Measurements from ENCODE around the gene PKP3.
"Not testable (repeated sequence)": the region's sequence is repeated elsewhere in the genome, so short reads cannot be mapped to it uniquely, and the experiment has no call there.

The PKP3 gene

DNA sequence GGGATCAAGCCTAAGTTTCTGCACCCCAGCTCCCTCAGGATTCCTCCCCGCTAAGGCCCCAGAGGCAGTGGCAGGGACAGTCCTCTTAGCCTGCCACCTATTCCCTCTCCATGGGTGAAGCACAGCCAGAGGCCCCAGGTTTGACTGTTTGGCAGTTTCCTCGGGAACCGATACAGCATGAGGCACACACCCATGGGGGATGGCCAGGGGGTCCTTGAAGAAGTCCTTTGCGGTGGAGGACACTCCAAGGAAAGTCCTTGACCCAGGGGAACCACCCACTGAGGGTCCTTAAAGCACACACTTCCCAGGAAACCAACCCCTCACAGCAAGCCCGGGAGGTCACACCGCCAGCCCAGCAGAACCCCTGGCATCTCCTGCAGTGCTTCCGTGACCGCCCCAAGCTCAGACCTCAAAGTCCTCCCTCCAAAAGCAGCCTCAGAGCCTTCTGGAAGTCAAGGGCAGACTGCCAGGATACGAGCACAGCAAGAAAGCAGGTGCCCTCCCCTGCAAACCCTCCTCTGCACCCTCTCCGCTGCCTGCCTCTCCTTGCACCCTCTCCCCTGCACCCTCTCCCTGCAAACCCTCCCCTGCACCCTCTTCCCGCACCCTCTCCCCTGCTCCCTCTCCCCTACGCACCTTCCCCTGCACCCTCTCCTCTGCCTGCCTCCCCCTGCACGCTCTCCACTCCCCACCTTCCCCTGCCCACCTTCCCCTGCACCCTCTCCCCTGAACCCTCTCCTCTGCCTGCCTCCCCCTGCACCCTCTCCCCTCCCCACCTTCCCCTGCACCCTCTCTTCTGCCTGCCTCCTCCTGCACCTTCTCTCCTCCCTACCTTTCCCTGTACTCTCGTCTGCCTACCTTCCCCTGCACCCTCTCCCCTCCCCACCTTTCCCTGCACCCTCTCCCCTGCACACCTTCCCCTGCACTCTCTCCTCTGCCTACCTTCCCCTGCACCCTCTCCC lies 19.4 kb downstream of the PKP3 start:
- DNase-seq, result no peak

DNA sequence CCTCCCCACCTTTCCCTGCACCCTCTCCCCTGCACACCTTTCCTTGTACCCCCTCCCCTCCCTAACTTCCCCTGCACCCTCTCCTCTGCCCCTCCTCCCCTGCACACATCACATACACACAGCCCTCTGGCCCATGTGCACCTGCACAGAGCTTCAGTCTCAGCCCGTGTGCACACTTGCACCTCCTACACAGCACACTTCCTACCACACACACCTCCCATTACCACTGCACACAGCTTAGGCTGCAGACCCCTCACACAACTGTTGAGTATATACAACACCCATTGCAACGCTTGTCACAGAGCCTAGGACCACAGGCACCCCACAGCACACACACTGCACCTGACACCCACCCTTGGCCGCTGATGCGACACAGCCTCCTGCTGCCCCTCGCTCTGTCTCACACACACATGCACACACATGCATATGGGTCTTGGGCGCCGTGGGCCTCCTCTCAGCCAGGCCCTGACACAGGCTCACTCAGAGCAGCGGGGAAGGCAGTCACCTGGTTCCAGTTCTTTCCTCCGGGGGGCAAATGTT lies 20.4 kb downstream of the PKP3 start:
- no peak for DNase-seq

DNA sequence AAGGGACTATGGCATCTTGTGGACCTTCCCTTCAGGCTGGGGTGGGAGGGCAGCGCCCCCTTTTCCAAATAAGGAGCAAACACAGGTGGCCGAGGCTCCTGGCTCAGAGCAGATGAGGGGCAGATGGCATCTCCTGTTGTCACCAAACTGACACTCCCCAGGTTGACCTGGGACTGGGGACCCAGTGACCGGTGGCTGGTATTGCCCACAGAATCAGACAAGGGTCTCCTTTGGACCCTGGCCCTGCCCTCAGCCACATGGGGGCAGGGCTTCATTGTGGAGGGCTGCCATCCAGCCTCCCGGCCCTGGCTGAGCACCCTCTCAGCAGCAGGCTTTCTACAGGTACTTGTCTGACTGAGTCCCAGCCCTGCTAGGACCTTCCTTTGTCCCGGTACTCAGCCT lies 21.6 kb downstream of the PKP3 start:
- no peak for DNase-seq

DNA sequence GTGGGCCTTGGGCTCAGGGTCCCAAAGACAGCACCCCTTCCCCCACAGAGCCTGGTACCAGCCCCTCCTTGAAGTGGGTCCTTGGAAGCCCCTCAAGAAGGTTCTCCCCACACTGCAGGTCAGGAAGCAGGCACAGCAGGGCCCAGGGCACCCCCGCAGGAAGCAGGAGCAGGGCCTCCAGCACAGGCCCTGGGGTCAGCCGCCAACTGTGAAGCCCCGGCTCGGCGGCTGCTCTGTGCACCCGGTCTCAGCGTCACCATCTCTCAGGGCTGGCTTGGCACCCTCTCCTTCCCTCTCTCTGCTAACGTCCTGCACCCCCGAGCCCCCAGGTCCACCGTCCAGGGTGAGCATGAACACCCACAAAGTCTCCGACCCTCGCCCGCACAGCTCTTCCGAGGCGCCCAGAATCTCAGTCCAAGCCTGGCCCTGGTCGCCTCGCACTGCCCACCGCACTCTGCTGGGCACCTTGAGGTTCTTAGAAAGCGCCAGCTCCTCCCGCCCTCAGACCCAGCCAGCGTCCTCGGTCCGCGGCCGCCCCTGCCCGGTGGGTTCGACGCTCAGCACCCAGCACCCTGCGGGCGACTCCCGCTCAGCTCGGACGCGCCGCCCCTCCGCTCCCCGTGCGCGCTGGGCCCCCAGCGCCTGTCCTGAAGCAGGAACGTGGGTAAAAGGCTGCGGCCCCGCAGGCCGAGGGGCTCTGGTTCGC lies 22.2 kb downstream of the PKP3 start:
- no peak for DNase-seq

DNA sequence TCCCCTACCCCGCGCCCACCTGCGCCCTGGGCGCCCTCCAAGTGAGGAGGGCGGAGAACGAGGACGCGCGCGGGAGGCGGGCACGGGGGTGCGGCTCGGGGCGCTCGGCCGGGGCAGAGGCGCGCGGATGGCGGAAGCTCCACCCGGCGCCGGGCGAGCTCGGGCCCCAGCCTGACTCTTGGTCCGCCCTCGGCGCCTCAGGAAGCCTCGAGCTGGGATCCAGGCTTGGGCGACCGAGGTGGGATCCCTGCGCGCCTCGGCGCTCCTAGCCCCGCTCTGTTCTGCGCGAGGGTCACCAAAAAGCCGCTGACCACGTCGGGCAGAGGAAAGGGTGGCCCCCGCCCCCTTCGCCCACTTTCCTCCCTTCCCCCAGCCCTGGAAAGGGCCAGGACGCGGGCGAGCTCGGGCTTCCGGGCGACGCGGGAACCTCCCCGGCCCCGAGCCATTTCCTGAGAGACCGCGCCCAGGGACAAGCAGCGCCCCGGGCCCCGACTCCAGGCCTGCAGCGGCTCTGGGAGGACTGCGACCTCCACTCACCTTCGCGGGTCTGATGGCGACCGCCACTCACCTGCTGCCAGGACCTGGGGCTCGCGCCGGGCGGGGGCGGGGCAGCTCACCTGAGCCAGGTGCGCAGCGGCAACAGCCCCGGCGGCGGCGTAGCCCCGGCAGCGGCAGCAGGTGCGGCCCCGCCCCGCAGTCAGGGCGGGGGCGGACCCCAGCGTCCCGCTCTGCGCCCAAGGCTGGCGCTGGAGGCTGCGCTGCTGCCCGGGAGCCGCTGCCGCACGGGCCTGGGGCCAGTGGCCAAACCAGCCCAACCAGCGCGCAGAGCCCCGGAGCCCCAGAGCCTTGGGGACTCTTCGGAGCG lies 23.0 kb downstream of the PKP3 start:
- no peak for DNase-seq

DNA sequence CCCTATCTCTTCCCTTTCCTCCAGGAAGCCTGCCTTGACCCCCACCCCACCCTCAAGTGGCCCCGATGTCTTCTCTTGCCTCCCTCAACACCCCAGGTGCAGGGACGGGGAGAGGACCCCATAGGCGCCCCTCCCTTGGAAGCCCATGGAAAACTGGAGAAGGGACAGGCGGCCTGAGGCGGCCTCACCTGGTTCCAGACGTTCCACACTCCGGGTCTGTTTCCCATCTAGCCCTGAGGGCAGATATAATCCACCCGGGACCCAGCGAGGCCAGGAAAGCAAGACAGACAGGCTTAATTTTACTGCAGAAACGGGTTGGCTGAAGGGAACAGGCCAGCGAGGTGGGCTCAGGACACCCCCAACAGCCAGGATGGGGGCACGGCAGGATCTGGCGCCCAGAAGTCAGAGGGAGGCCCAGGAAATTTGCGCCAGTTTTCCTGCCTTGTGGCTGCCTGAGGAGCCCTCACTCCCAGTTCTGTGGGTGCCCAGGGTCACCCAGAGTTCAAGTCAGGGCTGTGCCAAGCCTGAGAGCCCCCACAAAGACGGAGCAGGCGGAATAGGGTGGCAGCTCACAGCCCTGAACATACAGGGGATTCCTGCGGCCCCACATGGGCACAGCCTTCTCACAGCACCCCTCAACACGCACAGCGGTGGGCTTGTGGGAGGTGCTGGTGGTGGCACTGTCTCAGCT lies 23.8 kb downstream of the PKP3 start:
- no peak for DNase-seq

DNA sequence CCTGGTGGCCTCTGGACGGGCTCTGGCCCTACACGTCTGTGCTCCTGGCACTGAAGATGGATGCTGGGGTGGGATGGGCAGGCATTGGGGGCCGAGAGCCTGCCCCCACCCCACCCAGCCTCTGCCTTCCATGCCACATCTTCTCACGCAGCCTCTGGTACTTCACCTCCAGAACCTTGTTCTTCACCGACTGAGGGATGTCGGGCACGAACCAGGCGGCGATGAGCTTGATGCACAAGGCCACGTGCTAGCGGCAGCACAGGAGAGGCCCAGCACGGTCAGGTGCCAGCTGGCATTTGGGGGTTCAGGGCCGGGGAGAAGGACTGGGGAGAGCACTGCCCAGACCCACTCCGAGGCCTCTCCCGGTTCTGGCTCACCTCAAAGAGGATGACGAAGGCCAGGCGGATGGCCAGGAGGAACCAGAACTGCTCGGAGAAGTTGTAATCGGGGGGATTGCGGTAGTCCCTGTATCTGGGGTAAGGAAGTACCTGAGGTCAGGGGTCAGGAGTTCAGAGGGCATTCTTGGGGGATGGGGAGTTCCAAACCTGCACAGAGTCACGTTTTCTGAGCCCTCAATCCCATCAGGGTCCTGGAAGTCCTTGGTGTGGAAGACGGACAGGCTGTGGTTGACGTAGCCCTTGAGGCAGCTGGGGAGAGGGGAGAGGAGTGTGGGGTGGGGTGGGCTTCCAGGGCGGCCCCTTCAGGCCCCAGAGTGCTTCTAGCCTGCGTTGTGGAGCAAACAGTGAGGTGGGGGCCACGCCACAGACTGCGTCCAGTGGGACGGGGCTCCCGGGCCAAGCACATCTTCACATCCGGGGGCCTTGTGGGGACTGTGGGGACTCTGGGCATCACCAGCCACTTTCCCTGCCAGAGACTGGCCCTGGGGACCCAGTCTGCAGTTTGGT lies 24.6 kb downstream of the PKP3 start:
- no peak for DNase-seq

DNA sequence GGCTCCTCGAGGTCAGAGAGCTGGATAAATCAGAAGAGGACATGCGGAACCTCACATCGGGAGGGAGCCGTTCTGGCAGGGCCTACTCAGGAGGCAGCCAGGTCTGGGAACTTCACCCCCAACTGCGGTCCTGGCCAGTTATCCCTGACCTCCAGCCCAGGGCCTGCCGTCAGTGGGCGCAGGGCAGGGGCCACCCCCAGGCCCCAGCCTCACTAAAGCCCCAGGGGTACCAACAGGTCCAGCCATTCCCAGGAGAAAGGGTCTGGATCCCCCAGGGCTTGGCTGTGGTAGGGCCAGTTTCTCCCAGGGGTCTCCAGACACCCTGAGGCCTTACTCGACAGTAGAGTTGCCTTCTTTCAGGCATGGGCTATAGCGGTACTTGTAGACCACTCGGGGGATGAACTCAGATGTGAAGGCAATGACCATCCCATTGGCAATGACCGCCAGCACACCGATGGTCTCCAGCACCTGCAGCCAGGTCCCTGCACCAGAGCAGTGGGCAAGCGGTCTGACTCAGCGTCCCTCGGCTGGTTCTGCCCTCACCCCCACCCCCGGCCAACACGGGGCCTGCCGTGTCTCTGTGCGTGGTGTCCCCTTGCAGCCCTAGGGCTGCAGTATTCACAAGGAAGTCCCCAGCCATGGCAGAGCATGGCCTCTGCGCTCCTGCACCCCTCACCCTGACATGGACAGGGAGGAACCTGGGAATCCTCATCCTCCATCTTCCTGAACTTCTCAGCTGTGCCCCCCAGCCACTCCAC lies 25.4 kb downstream of the PKP3 start:
- DNase-seq, result no peak

DNA sequence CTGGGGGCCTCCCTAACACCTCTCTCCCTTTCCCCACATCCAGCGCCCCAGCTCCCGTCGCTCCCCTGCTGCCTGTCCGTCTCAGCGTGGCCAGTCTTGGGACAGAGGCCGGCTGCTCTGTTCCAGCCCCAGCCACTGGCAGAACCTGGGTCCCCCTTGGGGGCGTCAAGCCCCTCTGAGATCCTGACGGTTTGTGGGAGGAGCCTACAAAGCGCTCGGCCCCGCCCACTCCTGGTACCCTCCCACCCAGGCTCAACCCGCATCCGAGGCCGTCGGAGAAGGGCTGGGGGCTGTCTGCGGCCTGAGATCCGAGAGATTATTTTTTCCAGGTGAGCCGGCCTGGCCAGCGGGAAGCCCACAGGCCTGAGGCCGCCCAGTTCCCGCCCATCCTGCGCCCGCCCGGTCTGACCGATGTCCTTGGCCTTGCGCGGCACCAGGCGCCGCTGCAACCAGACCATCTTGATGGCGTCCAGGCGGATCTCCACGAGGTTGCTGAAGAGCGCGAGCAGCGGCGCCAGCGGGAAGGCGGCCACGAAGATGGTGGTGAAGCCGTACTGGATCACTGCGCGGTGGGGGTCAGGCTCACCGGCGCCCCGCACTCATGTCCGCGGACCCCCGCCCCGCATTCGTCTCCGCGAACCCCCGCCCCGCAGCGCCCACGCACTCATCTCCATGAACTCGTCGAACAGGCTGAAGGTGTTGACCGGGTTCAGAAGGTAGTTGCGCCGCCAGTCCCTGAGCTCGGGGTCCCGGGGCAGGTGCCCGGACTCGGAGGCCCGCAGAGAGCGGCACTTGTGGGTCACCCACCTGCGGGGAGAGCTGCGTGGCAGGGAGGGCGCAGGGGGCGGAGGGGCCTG lies 26.3 kb downstream of the PKP3 start:
- no peak for DNase-seq

DNA sequence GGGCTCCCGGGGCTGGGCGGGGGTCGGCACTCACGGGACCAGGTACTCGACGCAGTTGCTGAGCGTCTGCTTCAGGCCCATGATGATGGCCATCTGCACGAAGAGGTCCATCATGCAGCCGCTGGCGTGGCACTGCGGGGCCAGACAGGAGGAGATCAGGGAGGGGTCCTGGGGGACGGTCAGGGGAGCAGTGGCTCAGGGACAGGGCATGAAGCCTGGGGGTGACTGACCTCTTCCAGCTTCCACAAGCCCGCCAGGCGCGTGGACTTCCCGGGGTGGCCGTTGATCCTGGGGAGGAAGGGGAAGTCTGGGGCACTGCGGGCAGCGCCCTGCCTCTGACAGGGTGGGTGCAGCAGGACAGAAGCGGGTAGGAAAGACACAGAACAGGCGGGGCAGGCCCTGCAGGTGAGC lies 26.9 kb downstream of the PKP3 start:
- DNase-seq, result no peak

DNA sequence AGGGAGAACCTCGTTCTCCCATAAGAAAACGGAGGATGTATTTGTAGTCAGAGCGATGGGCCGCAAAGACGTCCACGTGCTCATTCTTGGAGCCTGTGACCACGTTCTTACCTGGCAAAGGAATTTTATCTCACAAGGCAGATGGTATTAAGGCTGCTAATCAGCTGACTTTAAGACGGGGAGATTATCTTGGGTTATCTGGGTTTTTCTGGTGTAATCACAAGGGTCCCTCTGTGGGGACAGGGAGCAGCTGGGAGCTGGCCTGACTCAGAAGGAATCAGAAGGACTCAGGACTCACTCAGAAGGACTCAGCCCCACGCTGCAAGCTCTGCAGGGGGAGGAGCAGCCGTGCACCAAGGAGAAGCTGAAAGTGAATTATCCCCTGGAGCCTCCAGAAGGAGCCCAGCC lies 28.2 kb downstream of the PKP3 start:
- DNase-seq, result no peak

DNA sequence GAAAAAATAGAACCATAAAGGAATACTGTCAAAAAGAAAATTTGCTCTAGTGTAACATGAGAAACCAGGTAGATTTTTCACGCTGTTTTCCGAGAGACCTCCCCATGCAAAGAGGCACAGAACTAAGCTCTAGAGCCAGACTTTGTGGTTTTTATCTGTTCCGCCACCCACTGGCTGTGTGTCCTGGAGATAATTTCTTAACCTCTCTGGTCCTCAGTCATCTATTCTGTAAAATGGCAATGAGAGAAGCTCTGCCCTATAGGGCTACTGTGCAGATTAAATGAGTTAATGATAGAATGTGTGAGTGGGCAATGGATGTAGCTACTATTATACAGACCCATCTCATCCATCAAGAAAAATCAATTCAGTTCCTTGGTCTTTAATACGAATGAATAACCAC lies 30.2 kb downstream of the PKP3 start:
- no peak for DNase-seq

DNA sequence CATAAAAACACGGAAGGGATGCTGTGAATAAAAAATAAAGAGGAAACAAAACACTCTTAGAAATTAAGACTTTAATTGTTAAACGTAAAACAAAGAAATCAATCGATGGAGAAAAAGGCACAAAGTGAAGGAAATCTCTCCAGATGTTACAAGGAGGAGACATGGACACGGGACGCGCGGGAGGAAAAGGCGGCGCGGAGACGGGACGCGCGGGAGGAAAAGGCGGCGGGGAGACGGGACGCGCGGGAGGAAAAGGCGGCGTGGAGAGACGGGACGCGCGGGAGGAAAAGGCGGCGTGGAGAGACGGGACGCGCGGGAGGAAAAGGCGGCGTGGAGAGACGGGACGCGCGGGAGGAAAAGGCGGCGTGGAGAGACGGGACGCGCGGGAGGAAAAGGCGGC lies 30.8 kb downstream of the PKP3 start:
- not testable (repeated sequence) for DNase-seq

DNA sequence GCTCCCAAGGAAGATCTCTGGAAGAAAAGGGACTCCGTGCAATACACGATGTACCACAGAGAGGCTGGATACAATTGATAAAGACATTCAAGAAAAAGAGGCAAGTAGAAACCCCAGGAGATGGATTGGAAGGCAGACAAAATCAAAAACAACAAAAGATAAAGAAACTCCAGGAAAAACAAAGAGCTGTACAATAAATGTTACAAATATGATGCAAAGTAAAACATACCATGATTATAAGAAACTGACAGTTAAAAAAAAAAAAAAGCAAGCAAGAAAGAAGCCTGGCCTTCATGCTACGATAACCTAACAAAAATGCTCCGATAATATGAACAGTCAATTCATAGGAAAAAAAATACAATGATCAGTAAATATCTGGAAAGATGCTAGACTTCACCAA lies 31.3 kb downstream of the PKP3 start:
- DNase-seq, result no peak

DNA sequence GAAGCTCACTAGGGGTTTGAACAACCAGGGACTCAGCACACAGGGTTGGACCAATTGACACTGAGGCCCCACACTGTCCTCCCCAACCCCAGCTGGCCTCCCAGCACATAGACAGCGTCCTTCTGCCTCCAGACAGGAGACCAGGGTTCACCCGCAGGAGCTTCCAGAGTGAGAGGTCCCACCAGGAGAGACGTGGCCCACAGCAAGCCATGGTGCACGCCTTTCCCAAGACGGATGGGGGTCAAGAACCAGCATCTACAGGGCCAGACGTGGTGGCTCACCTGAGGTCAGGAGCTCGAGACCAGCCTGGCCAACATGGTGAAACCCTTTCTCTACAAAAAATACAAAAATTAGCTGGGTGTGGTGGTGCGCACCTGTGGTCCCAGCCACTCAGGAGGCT lies 32.8 kb downstream of the PKP3 start:
- DNase-seq, result no peak

DNA sequence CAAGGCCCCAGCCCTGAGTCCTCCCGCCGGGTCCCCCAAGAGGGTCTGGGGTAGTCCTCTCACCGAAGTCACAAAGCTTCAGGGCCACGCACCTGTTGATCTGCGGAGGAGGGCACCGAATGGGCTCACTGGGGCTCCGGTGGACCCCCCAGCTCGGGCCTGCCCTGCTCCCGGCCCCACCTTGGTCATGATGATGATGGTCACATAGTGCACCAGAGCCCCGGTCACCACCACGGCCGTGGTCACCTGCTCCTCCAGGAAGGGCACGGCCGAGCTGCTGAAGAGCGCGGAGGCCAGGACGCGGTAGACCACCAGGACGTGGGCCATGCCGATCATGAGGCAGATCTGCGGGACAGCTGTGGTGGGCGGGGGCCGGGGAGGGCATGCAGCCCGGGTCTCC lies 34.3 kb downstream of the PKP3 start:
- no peak for DNase-seq

DNA sequence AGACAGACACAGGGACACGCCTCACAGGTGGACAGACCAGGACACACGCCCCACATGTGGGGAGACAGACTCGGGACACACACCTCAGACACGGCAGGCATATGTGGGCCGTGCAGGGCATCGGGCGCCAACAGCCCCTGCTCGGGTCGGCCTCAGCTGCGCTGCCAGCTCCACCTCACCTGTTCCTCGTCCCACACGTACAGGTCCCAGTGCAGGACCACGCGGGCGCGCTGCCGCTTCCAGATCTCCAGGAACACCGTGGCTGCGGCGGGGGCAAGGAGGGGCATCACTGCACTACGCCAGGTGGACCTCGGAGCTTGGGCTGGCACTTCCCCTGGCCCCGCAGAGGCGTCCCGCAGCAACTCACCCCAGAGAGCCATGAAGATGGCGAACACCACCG lies 35.4 kb downstream of the PKP3 start:
- DNase-seq, result no peak

DNA sequence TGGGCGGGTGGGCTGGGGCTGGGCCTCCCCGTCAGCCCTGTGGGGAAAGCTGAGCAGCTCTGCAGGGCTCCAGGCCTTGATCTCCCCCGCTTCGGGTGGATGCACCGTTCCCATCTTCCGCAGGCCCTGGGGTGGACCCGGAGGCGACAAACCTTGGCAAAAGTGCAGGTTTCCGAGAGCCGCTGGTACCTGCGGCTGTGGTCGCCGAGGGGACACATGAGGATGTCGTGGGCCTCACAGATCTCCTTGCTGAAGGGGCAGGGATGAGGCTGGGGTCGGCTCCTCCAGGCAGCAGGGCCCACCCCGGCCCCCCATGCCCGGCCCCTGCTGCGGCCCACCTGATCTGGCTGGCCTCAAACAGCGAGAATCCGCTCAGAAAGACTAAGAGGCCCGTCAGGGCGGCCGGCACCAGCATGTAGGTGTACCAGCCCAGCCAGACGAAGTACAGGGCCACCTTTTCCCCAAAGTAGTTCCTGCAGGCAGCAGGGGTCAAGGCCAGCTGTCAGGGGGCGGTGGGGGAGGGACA lies 36.0 kb downstream of the PKP3 start:
- no peak for DNase-seq

DNA sequence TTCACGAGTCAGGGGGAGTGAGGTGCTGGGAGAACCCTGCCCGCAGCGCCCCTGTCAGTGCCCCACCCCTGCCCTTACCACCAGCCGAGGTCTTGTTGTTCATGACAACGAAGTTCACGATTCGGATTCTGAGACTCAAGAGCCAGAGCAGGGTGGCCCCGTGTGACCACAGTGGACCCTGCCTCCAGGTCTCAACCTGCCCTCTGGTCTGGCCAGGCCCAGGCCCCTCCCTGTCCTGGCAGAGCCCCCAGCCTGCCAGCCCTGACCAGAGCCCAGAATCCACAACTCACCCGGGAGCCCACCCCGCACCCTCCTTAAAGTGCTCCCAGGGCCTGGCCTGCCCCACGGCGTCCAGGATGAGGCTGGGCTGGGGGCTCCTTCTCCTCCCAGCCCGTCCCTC lies 37.9 kb downstream of the PKP3 start:
- DNase-seq, result no peak

Data from NCI-H524 treated with DMSO at 0.1 percent for 48 hours (cell line).